SK-N-SH treated with all-trans-retinoic acid at 6 μM for 48 hours (cell line): ENCODE measurements around the gene RHO.

Experiments
- ATAC-seq: fragments of 200-7000 bp; cut with Tn5 transposase; 3 replicates; pipeline ENCODE4 v1.9.1; 2020; ENCODE audit warnings: mild to moderate bottlenecking, moderate library complexity
- ARNTL ChIP-seq: fragments of 450-650 bp; formaldehyde crosslinking; IDR thresholded peaks from 2 replicates; pipeline ENCODE4 v1.5.0; 2020; ENCODE audit warnings: low read depth, mild to moderate bottlenecking, moderate library complexity, borderline replicate concordance
- BACH2 ChIP-seq: fragments of 250-450 bp; sonication (Bioruptor Pico); IDR thresholded peaks from 2 replicates; pipeline ENCODE4 v1.9.0; 2021; ENCODE audit warnings: mild to moderate bottlenecking, borderline replicate concordance
- CSDC2 ChIP-seq: fragments of 250-450 bp; sonication (Bioruptor Pico); IDR thresholded peaks from 2 replicates; pipeline ENCODE4 v1.5.0; 2020; ENCODE audit warnings: mild to moderate bottlenecking, moderate library complexity
- GLIS3 ChIP-seq: fragments of 250-450 bp; sonication (Bioruptor Pico); IDR thresholded peaks from 2 replicates; pipeline ENCODE4 v1.5.0; 2020; ENCODE audit warnings: mild to moderate bottlenecking, moderate library complexity
- ISL1 ChIP-seq: fragments of 250-450 bp; sonication (Bioruptor Pico); IDR thresholded peaks from 2 replicates; pipeline ENCODE4 v2.1.2; 2022; ENCODE audit warnings: mild to moderate bottlenecking, moderate library complexity
- OSR1 ChIP-seq: fragments of 250-450 bp; sonication (Bioruptor Pico); IDR thresholded peaks from 2 replicates; pipeline ENCODE4 v1.8.0; 2022; ENCODE audit warnings: moderate library complexity, mild to moderate bottlenecking, inconsistent platforms
- PATZ1 ChIP-seq: fragments of 250-450 bp; sonication (Bioruptor Pico); IDR thresholded peaks from 2 replicates; pipeline ENCODE4 v1.8.0; 2020; ENCODE audit warnings: mild to moderate bottlenecking, moderate library complexity, borderline replicate concordance
- POU6F1 ChIP-seq: fragments of 250-450 bp; sonication (Bioruptor Pico); IDR thresholded peaks from 2 replicates; pipeline ENCODE4 v1.8.0; 2021; ENCODE audit warnings: low read depth, mild to moderate bottlenecking, moderate library complexity, borderline replicate concordance
- RARB ChIP-seq: fragments of 250-450 bp; sonication (Bioruptor Pico); IDR thresholded peaks from 2 replicates; pipeline ENCODE4 v1.8.0; 2021; ENCODE audit warnings: mild to moderate bottlenecking, moderate library complexity
- SNAI2 ChIP-seq: fragments of 250-450 bp; sonication (Bioruptor Pico); IDR thresholded peaks from 2 replicates; pipeline ENCODE4 v1.5.0; 2020; ENCODE audit warnings: mild to moderate bottlenecking, moderate library complexity
- TCF4 ChIP-seq: fragments of 250-450 bp; sonication (Bioruptor Pico); IDR thresholded peaks from 2 replicates; pipeline ENCODE4 v1.8.0; 2021; ENCODE audit warnings: mild to moderate bottlenecking, moderate library complexity, borderline replicate concordance
- TSHZ2 ChIP-seq: fragments of 250-450 bp; sonication (Bioruptor Pico); IDR thresholded peaks from 2 replicates; pipeline ENCODE4 v1.5.0; 2020; ENCODE audit warnings: mild to moderate bottlenecking, moderate library complexity
- ZC3H10 ChIP-seq: fragments of 250-450 bp; sonication (Bioruptor Pico); IDR thresholded peaks from 2 replicates; pipeline ENCODE4 v1.5.1; 2021; ENCODE audit warnings: mild to moderate bottlenecking, moderate library complexity
- ZFP3 ChIP-seq: fragments of 250-450 bp; sonication (Bioruptor Pico); IDR thresholded peaks from 2 replicates; pipeline ENCODE4 v1.5.0; 2020; ENCODE audit warnings: mild to moderate bottlenecking, moderate library complexity
- ZNF70 ChIP-seq: fragments of 450-650 bp; formaldehyde crosslinking; IDR thresholded peaks from 2 replicates; pipeline ENCODE4 v1.5.0; 2020; ENCODE audit warnings: mild to moderate bottlenecking, moderate library complexity
- ZNF8 ChIP-seq: fragments of 450-650 bp; formaldehyde crosslinking; IDR thresholded peaks from 2 replicates; pipeline ENCODE4 v1.5.0; 2020; ENCODE audit warnings: mild to moderate bottlenecking, moderate library complexity

The RHO gene

GRCh38 chr3:129560911-129561594 lies 32.6 kb downstream of the RHO start:
- ATAC-seq, result peak; percentile 89
- TF ChIP-seq ZNF8 (no peak), BACH2 (CRISPR knock-in tag) (no peak), PATZ1 (CRISPR knock-in tag) (peak; percentile 39; the same call in 1 of the 2 replicates), CSDC2 (CRISPR knock-in tag) (no peak), OSR1 (CRISPR knock-in tag) (no peak), ISL1 (CRISPR knock-in tag) (no peak), ZFP3 (CRISPR knock-in tag) (peak; percentile 24; the same call in 1 of the 2 replicates), TCF4 (CRISPR knock-in tag) (no peak; the same call in 1 of the 2 replicates), GLIS3 (CRISPR knock-in tag) (0 out of 2 replicates have a peak, but pooled peaks have one; percentile 21), POU6F1 (CRISPR knock-in tag) (no peak), TSHZ2 (CRISPR knock-in tag) (no peak), ARNTL (CRISPR knock-in tag) (no peak), ZNF70 (peak; percentile 32; the same call in 1 of the 2 replicates)

GRCh38 chr3:129561619-129562248 lies 33.3 kb downstream of the RHO start:
- TF ChIP-seq ARNTL (CRISPR knock-in tag), result no peak
- no peak for TF ChIP-seq OSR1 (CRISPR knock-in tag)
- TF ChIP-seq SNAI2 (CRISPR knock-in tag), result no peak
- no peak for TF ChIP-seq CSDC2 (CRISPR knock-in tag)
- TF ChIP-seq RARB (CRISPR knock-in tag), result no peak
- ATAC-seq, result no peak

GRCh38 chr3:129562803-129563202 lies 34.4 kb downstream of the RHO start:
- TF ChIP-seq ZC3H10 (CRISPR knock-in tag) (no peak), BACH2 (CRISPR knock-in tag) (no peak)
- ATAC-seq, result no peak

GRCh38 chr3:129563332-129563731 lies 34.9 kb downstream of the RHO start:
- TF ChIP-seq POU6F1 (CRISPR knock-in tag) (no peak), BACH2 (CRISPR knock-in tag) (no peak)
- no peak for ATAC-seq
